ENCODE data around the gene E2F3. TPM values are rescaled to one million over a fixed set of nuclear protein-coding genes. Genes with fewer than 3 reads are reported as not detected.
A peak's percentile ranks its signal among the peaks of the same experiment; 100 is the strongest.

Gene E2F3
- total RNA-seq, 1 experiment from 2014 or later = 35.7 TPM

DNA sequence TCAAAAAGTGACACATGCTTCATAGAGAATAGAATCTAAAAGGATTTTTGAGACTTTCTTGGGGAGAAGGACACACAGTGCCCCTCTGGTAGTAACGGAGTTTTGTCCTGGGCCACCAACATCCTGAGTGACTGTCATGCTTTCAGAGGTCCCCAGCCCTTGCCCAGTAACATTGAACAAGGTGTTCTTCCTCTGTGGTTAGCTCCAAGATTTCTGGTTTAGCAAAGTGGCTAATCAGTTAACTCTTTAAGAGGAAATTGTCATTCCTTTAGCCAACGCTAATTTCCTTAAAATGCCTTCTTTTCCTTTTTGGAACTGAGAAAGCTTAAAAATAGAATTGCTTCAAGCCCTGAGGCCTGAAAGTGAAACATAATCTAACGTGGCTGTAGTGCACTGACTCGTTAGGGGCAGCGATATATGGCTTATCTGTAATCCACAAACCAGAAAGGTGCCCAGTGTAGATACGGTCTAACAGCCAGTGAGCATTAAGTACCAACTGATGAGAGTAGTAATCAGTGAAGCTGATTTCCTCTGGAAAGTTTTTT, 7.8 kb downstream of the E2F3 start:
- H3K4me1 Mint-ChIP-seq = peaks cover 36 to 44% of the 10 kb centered on the region in 2 experiments
- no peak overlapping the region for H3K27ac ChIP-seq (ENCODE audit: insufficient read length, low read depth, low read length)
- no peak overlapping the region for H2BK20ac ChIP-seq (ENCODE audit: low read depth, low read length, poor library complexity, severe bottlenecking)
- H2BK15ac ChIP-seq (ENCODE audit: low read depth, low read length) = no peak overlapping the region
- H3K4ac ChIP-seq (ENCODE audit: low read depth, low read length) = no peak overlapping the region
- no peaks in the 10 kb centered on the region; the same call in 1 of the 2 replicates for H3K27me3 Mint-ChIP-seq (ENCODE audit: low read depth)
- 0 out of 7 replicates have a peak overlapping the region, but pooled peaks of 1 of the 3 experiments have one; percentile 28 for H3K27ac Mint-ChIP-seq
- H3K9me3 ChIP-seq (ENCODE audit: control insufficient read depth, low read depth, low read length) = no peaks in the 10 kb centered on the region
- no peak overlapping the region for H3T11ph ChIP-seq (ENCODE audit: low read length)
- H3K36me3 Mint-ChIP-seq (ENCODE audit: insufficient read depth in 1 of 3, low read depth in 3 of 3) = peaks cover 23 to 38% (median 24%) of the 10 kb centered on the region in 3 experiments
- H3K79me1 ChIP-seq (ENCODE audit: insufficient read depth, low read depth, low read length, poor library complexity, severe bottlenecking) = peaks cover 12% of the 10 kb centered on the region
- no peaks in the 10 kb centered on the region for H4K20me1 ChIP-seq (ENCODE audit: control insufficient read depth, insufficient read depth, insufficient read length)
- peaks cover 84% of the 10 kb centered on the region for H3K79me2 ChIP-seq (ENCODE audit: insufficient read depth, low read length)
- H3K4me1 ChIP-seq (ENCODE audit: insufficient read depth, low read length) = peaks cover 3% of the 10 kb centered on the region; the same call in 1 of the 2 replicates
- no peak overlapping the region for H4K5ac ChIP-seq (ENCODE audit: insufficient read length, low read depth, low read length)
- WGBS (ENCODE audit: extremely low coverage, insufficient read length, low lambda C conversion rate) = no CpG with 5 or more reads among the region's 6 CpGs
- H2BK5ac ChIP-seq (ENCODE audit: insufficient read length, low read length) = no peak overlapping the region
- H3K4me2 ChIP-seq (ENCODE audit: insufficient read depth, insufficient read length, low read length) = no peak overlapping the region
- H2BK120ac ChIP-seq (ENCODE audit: low read depth, low read length, poor library complexity, severe bottlenecking) = no peak overlapping the region
- H3K4me3 Mint-ChIP-seq = no peak overlapping the region
- no peak overlapping the region for H3K23ac ChIP-seq (ENCODE audit: insufficient read length, low read depth, low read length)
- no peak overlapping the region for H3K18ac ChIP-seq (ENCODE audit: insufficient read length, low read depth, low read length)
- H2AFZ ChIP-seq (ENCODE audit: low read length) = no peak overlapping the region
- H3K23me2 ChIP-seq (ENCODE audit: insufficient read length, low read depth, low read length, poor library complexity, severe bottlenecking) = peaks cover 1% of the 10 kb centered on the region
- TF ChIP-seq, protein P1, sequence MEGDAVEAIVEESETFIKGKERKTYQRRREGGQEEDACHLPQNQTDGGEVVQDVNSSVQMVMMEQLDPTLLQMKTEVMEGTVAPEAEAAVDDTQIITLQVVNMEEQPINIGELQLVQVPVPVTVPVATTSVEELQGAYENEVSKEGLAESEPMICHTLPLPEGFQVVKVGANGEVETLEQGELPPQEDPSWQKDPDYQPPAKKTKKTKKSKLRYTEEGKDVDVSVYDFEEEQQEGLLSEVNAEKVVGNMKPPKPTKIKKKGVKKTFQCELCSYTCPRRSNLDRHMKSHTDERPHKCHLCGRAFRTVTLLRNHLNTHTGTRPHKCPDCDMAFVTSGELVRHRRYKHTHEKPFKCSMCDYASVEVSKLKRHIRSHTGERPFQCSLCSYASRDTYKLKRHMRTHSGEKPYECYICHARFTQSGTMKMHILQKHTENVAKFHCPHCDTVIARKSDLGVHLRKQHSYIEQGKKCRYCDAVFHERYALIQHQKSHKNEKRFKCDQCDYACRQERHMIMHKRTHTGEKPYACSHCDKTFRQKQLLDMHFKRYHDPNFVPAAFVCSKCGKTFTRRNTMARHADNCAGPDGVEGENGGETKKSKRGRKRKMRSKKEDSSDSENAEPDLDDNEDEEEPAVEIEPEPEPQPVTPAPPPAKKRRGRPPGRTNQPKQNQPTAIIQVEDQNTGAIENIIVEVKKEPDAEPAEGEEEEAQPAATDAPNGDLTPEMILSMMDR (conservative IDR thresholded peaks at IDR 0.05) = no peak
- no peak overlapping the region for H3K56ac ChIP-seq (ENCODE audit: insufficient read length, low read depth, low read length)
- H3K9ac ChIP-seq (ENCODE audit: extremely low read depth, insufficient read length, low read length) = no peak overlapping the region
- H2BK12ac ChIP-seq (ENCODE audit: insufficient read length, low read depth, low read length) = no peak overlapping the region
- H4K91ac ChIP-seq (ENCODE audit: insufficient read length, low read depth, low read length) = no peak overlapping the region
- no peak overlapping the region for H3K14ac ChIP-seq (ENCODE audit: insufficient read depth, low read length)
- no peaks in the 10 kb centered on the region for H3K27me3 ChIP-seq (ENCODE audit: insufficient read depth, low read length)
- no peaks in the 10 kb centered on the region for H3K9me3 Mint-ChIP-seq
- no peak for DNase-seq
- H4K8ac ChIP-seq (replicated peaks; ENCODE audit: insufficient read length, low read depth, low read length) = no peak overlapping the region
- no peak overlapping the region for H2AK5ac ChIP-seq (ENCODE audit: insufficient read length, low read length)

All from H9 (cell line).